IMR-90 (cell line): ENCODE measurements around the gene PLA2G12B. TPM values are rescaled to one million over a fixed set of nuclear protein-coding genes. Genes with fewer than 3 reads are reported as not detected.
"Not testable (repeated sequence)": the region's sequence is repeated elsewhere in the genome, so short reads cannot be mapped to it uniquely, and the experiment has no call there.

Experiments used
- ATAC-seq: fragments of 200-7000 bp; cut with Tn5 transposase; 2 replicates; pipeline ENCODE4 v1.9.1; 2020; ENCODE audit warnings: low read depth, mild to moderate bottlenecking, moderate library complexity
- BruUV-seq: library from RNA; stranded (reverse); fragments of 400-500 nt; replicated peaks from 2 replicates; lab custom pipeline; 2021; lab: Mats Ljungman, UMichigan
- CTCF ChIA-PET: fragments of 300-600 bp; formaldehyde crosslinking; extraction: SDS; loops from one replicate; lab custom pipeline; 2021; ENCODE audit warnings: antibody characterized with exemption; lab: Yijun Ruan, JAX
- POLR2A ChIA-PET: fragments of 300-600 bp; sonication (Branson Sonifier 250); formaldehyde crosslinking; loops from one replicate; lab custom pipeline; 2022; ENCODE audit warnings: antibody characterized with exemption; ENCODE audit not compliant: unreplicated experiment; lab: Charles Lee
- DNase-seq: peaks from one replicate; pipeline ENCODE4 v3.0.0; 2013
- H2AFZ ChIP-seq: replicated peaks from 2 replicates; pipeline ENCODE3; 2013; ENCODE audit warnings: low read length, mild to moderate bottlenecking; ENCODE audit not compliant: poor library complexity
- H2AK5ac ChIP-seq: 2 replicates; pipeline ENCODE4 v1.6.1; 2013; ENCODE audit warnings: low read depth, low read length, inconsistent platforms
- H2AK9ac ChIP-seq: replicated peaks from 2 replicates; pipeline ENCODE3; 2013; ENCODE audit warnings: mild to moderate bottlenecking, low read depth, low read length, moderate library complexity; ENCODE audit not compliant: poor library complexity
- H2BK120ac ChIP-seq: 2 replicates; pipeline ENCODE4 v1.6.1; 2013; ENCODE audit warnings: low read depth, low read length, inconsistent platforms
- H2BK15ac ChIP-seq: 3 replicates; pipeline ENCODE4 v1.6.1; 2013; ENCODE audit warnings: low read depth, low read length, inconsistent platforms
- H2BK20ac ChIP-seq: 2 replicates; pipeline ENCODE4 v1.6.1; 2013; ENCODE audit warnings: low read depth, mild to moderate bottlenecking, inconsistent platforms, low read length, moderate library complexity
- H2BK5ac ChIP-seq: 2 replicates; pipeline ENCODE4 v1.6.1; 2013; ENCODE audit warnings: mild to moderate bottlenecking, low read depth, low read length, inconsistent platforms; ENCODE audit not compliant: poor library complexity, severe bottlenecking
- H3K14ac ChIP-seq: replicated peaks from 2 replicates; pipeline ENCODE4 v1.6.1; 2013; ENCODE audit warnings: low read depth, low read length, inconsistent platforms
- H3K18ac ChIP-seq: 2 replicates; pipeline ENCODE4 v1.6.1; 2013; ENCODE audit warnings: low read depth, low read length, control low read depth
- H3K23ac ChIP-seq: 2 replicates; pipeline ENCODE4 v1.6.1; 2013; ENCODE audit warnings: low read depth, low read length, inconsistent platforms
- H3K27ac ChIP-seq: 2 replicates; pipeline ENCODE4 v1.5.1; 2013; ENCODE audit warnings: mild to moderate bottlenecking, control low read depth, low read length; ENCODE audit not compliant: insufficient read depth
- H3K27me3 ChIP-seq: 2 replicates; pipeline ENCODE4 v1.6.1; 2013; ENCODE audit warnings: low read length; ENCODE audit not compliant: control insufficient read depth, insufficient read depth
- H3K36me3 ChIP-seq: 2 replicates; pipeline ENCODE4 v1.6.1; 2013; ENCODE audit warnings: low read length, mixed read lengths; ENCODE audit not compliant: control insufficient read depth, insufficient read depth
- H3K4ac ChIP-seq: 2 replicates; pipeline ENCODE4 v1.6.1; 2013; ENCODE audit warnings: low read depth, low read length, inconsistent platforms
- H3K4me1 ChIP-seq: 2 replicates; pipeline ENCODE4 v1.6.1; 2013; ENCODE audit warnings: low read length, mixed read lengths; ENCODE audit not compliant: control insufficient read depth, insufficient read depth
- H3K4me2 ChIP-seq: 2 replicates; pipeline ENCODE4 v1.6.1; 2013; ENCODE audit warnings: low read depth, mild to moderate bottlenecking, control low read depth, low read length, moderate library complexity
- H3K4me3 ChIP-seq: 2 replicates; pipeline ENCODE4 v1.5.1; 2013; ENCODE audit warnings: low read depth, mild to moderate bottlenecking, control low read depth, low read length, moderate library complexity; ENCODE audit not compliant: insufficient read depth
- H3K56ac ChIP-seq: 2 replicates; pipeline ENCODE4 v1.6.1; 2013; ENCODE audit warnings: low read length, inconsistent platforms; ENCODE audit not compliant: insufficient read depth; ENCODE audit errors: extremely low read depth
- H3K79me1 ChIP-seq, 2 experiments: 2 replicates each; pipeline ENCODE4 v1.6.1; 2013; ENCODE audit warnings: low read length in 2 of 2, inconsistent platforms in 1 of 2, low read depth in 1 of 2
- H3K9ac ChIP-seq: 2 replicates; pipeline ENCODE4 v1.6.1; 2013; ENCODE audit warnings: low read depth, low read length, control low read depth
- H3K9me1 ChIP-seq: 2 replicates; pipeline ENCODE4 v1.6.1; 2013; ENCODE audit warnings: low read length, inconsistent platforms; ENCODE audit not compliant: insufficient read depth
- H3K9me3 ChIP-seq: 2 replicates; pipeline ENCODE4 v1.6.1; 2013; ENCODE audit warnings: low read length; ENCODE audit not compliant: control insufficient read depth, insufficient read depth
- H4K20me1 ChIP-seq: 2 replicates; pipeline ENCODE4 v1.6.1; 2013; ENCODE audit warnings: low read length, inconsistent platforms; ENCODE audit not compliant: insufficient read depth
- H4K5ac ChIP-seq: 2 replicates; pipeline ENCODE4 v1.6.1; 2013; ENCODE audit warnings: mild to moderate bottlenecking, low read depth, low read length, control low read depth
- H4K8ac ChIP-seq, 2 experiments: 2 replicates each; pipeline ENCODE4 v1.6.1; 2013; ENCODE audit warnings: low read depth in 2 of 2, low read length in 2 of 2, control low read depth in 1 of 2, inconsistent platforms in 1 of 2
- H4K91ac ChIP-seq: 2 replicates; pipeline ENCODE4 v1.6.1; 2013; ENCODE audit warnings: low read depth, low read length, inconsistent platforms; ENCODE audit not compliant: insufficient read depth
- CHD1 ChIP-seq: IDR thresholded peaks from 2 replicates; pipeline ENCODE4 v1.6.1; 2012; ENCODE audit warnings: low read depth, low read length, improper control_type of control experiment
- MXI1 ChIP-seq: IDR thresholded peaks from 2 replicates; pipeline ENCODE4 v1.6.1; 2012; ENCODE audit warnings: low read depth, mild to moderate bottlenecking, low read length, moderate library complexity, borderline replicate concordance
- WGBS, 2 experiments: methylation state at CpG; one replicate each; pipeline versions ENCODE4 v1.1.5 to v1.1.7; 2013; ENCODE audit warnings: missing lambda C conversion rate in 2 of 2; ENCODE audit not compliant: insufficient read length in 1 of 2; ENCODE audit errors: extremely low coverage in 2 of 2; 5-methylcytosine and 5-hydroxymethylcytosine counted together
- dilution Hi-C: fragments of 300-500 bp; cut with HindIII; formaldehyde crosslinking; loops from one replicate; pipeline ENCODE4 v1.14.3; 2018; ENCODE audit warnings: low sequenced_read_pairs; ENCODE audit not compliant: unreplicated experiment
- in situ Hi-C: fragments of 300-500 bp; cut with MboI; formaldehyde crosslinking; loops from 3 replicates; pipeline ENCODE4 v1.14.3; 2019; ENCODE audit warnings: low sequenced_read_pairs, inconsistent platforms, mixed read lengths
- intact Hi-C: fragments of 100-400 bp; cut with micrococcal nuclease; formaldehyde crosslinking; loops from 2 replicates; pipeline ENCODE4 v1.10.0; 2022
- polyA plus RNA-seq, 3 experiments: library from polyadenylated mRNA; depleted of rRNA; stranded (reverse); fragments of >200 nt; gene quantifications; 2 replicates each; pipeline ENCODE4 v1.2.3, GENCODE V29; 2012; ENCODE audit warnings: low replicate concordance in 1 of 3
- total RNA-seq: library from RNA; depleted of rRNA; stranded (reverse); fragments of >200 nt; gene quantifications from 2 replicates; pipeline ENCODE4 v1.2.3, GENCODE V29; 2012

Gene PLA2G12B
- total and polyA plus RNA-seq, 2 of the 4 experiments (the other 2 are of a cell fraction) = not detected

GRCh38 chr10:72904806-72905205 lies 49.8 kb downstream of the PLA2G12B start:
- Histone ChIP-seq H3K23ac (no peak overlapping the region), H2AFZ (no peak overlapping the region), H3K9me3 (no peaks in the 10 kb centered on the region), H3K9me1 (no peaks in the 10 kb centered on the region), H3K4me1 (peaks cover 2% of the 10 kb centered on the region; the same call in 1 of the 2 replicates), H3K56ac (no peak overlapping the region), H4K8ac (no peak overlapping the region), H2AK5ac (no peak overlapping the region), H3K27ac (no peak overlapping the region), H3K27me3 (no peaks in the 10 kb centered on the region), H4K5ac (no peak overlapping the region), H4K91ac (no peak overlapping the region), H2AK9ac (no peak overlapping the region), H3K4me2 (no peak overlapping the region), H2BK20ac (no peak overlapping the region), H3K9ac (no peak overlapping the region), H4K20me1 (no peaks in the 10 kb centered on the region), H3K79me1 (no peaks in the 10 kb centered on the region), H3K14ac (no peak overlapping the region), H2BK120ac (no peak overlapping the region), H3K36me3 (no peaks in the 10 kb centered on the region), H3K4ac (no peak overlapping the region), H2BK5ac (no peak overlapping the region), H3K18ac (no peak overlapping the region), H3K4me3 (no peak overlapping the region), H2BK15ac (no peak overlapping the region)
- ChIA-PET CTCF (no interaction called here), POLR2A (no interaction called here)
- WGBS, 2 experiments = 100% methylated on average over 1 of the region's 3 CpGs; no CpG with 5 or more reads in 1 of the 2 experiments
- in situ Hi-C loops = no loop called here
- TF ChIP-seq MXI1 = no peak
- no peak for TF ChIP-seq CHD1
- no peak for DNase-seq
- intact Hi-C loops = no loop called here
- BruUV-seq = no TSS peak
- no peak for ATAC-seq
- dilution Hi-C loops = no loop called here

- intact Hi-C loops, H2AK9ac ChIP-seq, H2BK20ac ChIP-seq, DNase-seq, CTCF ChIA-PET, H3K9me3 ChIP-seq, H2BK5ac ChIP-seq, H4K91ac ChIP-seq, H3K79me1 ChIP-seq, H3K9me1 ChIP-seq, in situ Hi-C loops, H3K27ac ChIP-seq, H3K36me3 ChIP-seq, H3K18ac ChIP-seq, H2BK15ac ChIP-seq, H2AK5ac ChIP-seq, H3K4me3 ChIP-seq, H3K14ac ChIP-seq, H2AFZ ChIP-seq, ATAC-seq, POLR2A ChIA-PET, H3K56ac ChIP-seq, H4K20me1 ChIP-seq, BruUV-seq, H3K23ac ChIP-seq, H3K4me2 ChIP-seq, H4K8ac ChIP-seq, H3K27me3 ChIP-seq, dilution Hi-C loops, H3K4ac ChIP-seq, H2BK120ac ChIP-seq, H3K4me1 ChIP-seq, H3K9ac ChIP-seq, H4K5ac ChIP-seq: not testable (repeated sequence)
- 100% methylated on average over 4 of the region's 15 CpGs; no CpG with 5 or more reads in 1 of the 2 experiments for WGBS, 2 experiments
These were observed 50.6 kb downstream of the PLA2G12B start for GRCh38 chr10:72903941-72904446.
